OCI-LY7 (cell line): ENCODE data around the gene ITLN1. TPM values are rescaled to one million over a fixed set of nuclear protein-coding genes. Genes with fewer than 3 reads are reported as not detected.

Experiments used
- BruUV-seq: library from RNA; stranded (reverse); fragments of 400-500 nt; replicated peaks from 2 replicates; lab custom pipeline; 2021; lab: Mats Ljungman, UMichigan
- CTCF ChIA-PET: fragments of 300-600 bp; sonication (Branson Sonifier 250); formaldehyde crosslinking; loops from one replicate; lab custom pipeline; 2022; ENCODE audit warnings: antibody characterized with exemption; ENCODE audit not compliant: unreplicated experiment; lab: Charles Lee
- POLR2A ChIA-PET: fragments of 300-600 bp; sonication (Branson Sonifier 250); formaldehyde crosslinking; loops from one replicate; lab custom pipeline; 2022; ENCODE audit warnings: antibody characterized with exemption; lab: Charles Lee
- DNase-seq: peaks from one replicate; pipeline ENCODE4 v3.0.0-alpha.2; 2015; ENCODE audit warnings: low spot score
- H2AFZ ChIP-seq: fragments of 200-600 bp; sonication (generic), shearing (Covaris generic); 2 replicates; pipeline ENCODE4 v1.6.1; 2014; ENCODE audit warnings: mild to moderate bottlenecking, antibody characterized with exemption, low read length, moderate library complexity
- H3K27ac ChIP-seq: fragments of 200-600 bp; sonication (generic); 2 replicates; pipeline ENCODE4 v1.5.1; 2014; ENCODE audit warnings: mixed run types, low read depth, mild to moderate bottlenecking, moderate library complexity, low read length, inconsistent platforms; ENCODE audit not compliant: poor library complexity, severe bottlenecking
- H3K36me3 ChIP-seq: fragments of 200-600 bp; sonication (generic); 2 replicates; pipeline ENCODE4 v1.6.1; 2014; ENCODE audit warnings: mild to moderate bottlenecking, antibody characterized with exemption, low read length, moderate library complexity, mixed read lengths; ENCODE audit not compliant: insufficient read depth
- H3K4me1 ChIP-seq: fragments of 200-600 bp; sonication (generic); 2 replicates; pipeline ENCODE4 v1.5.1; 2014; ENCODE audit warnings: mild to moderate bottlenecking, low read length; ENCODE audit not compliant: insufficient read depth, poor library complexity, severe bottlenecking
- H3K4me2 ChIP-seq: fragments of 200-600 bp; sonication (generic); 2 replicates; pipeline ENCODE4 v1.6.1; 2014; ENCODE audit warnings: mild to moderate bottlenecking, low read length
- H3K4me3 ChIP-seq: fragments of 200-600 bp; sonication (generic); 2 replicates; pipeline ENCODE4 v1.5.1; 2014; ENCODE audit warnings: mild to moderate bottlenecking, low read depth, low read length; ENCODE audit not compliant: poor library complexity, severe bottlenecking
- H3K79me2 ChIP-seq: fragments of 200-600 bp; sonication (generic); 2 replicates; pipeline ENCODE4 v1.6.1; 2016; ENCODE audit warnings: low read depth, mild to moderate bottlenecking, low read length, moderate library complexity, mixed read lengths; ENCODE audit not compliant: insufficient read depth
- H3K9me2 ChIP-seq: fragments of 200-600 bp; sonication (generic); 2 replicates; pipeline ENCODE4 v1.6.1; 2016; ENCODE audit warnings: mild to moderate bottlenecking, low read length, mixed read lengths; ENCODE audit not compliant: insufficient read depth
- H3K9me3 ChIP-seq: fragments of 200-600 bp; sonication (generic); 2 replicates; pipeline ENCODE4 v1.6.1; 2014; ENCODE audit warnings: mild to moderate bottlenecking, mixed run types, low read length, mixed read lengths
- H4K20me1 ChIP-seq: fragments of 200-600 bp; sonication (generic); 2 replicates; pipeline ENCODE4 v1.6.1; 2014; ENCODE audit warnings: mild to moderate bottlenecking, antibody characterized with exemption, low read length, moderate library complexity, mixed read lengths; ENCODE audit not compliant: insufficient read depth
- CTCF ChIP-seq: fragments of 200-600 bp; sonication (generic); conservative IDR thresholded peaks from 2 replicates; pipeline ENCODE4 v1.5.1; 2014; ENCODE audit warnings: mild to moderate bottlenecking, antibody characterized with exemption, low read length, moderate library complexity, mixed read lengths
- EZH2phosphoT487 ChIP-seq: fragments of 200-600 bp; sonication (generic); IDR thresholded peaks from 2 replicates; pipeline ENCODE4 v1.6.1; 2018; ENCODE audit warnings: low read depth, borderline replicate concordance, mild to moderate bottlenecking, mixed run types, antibody characterized with exemption, low read length, moderate library complexity, mixed read lengths
- intact Hi-C: fragments of 100-400 bp; cut with micrococcal nuclease; formaldehyde crosslinking; loops from one replicate; pipeline ENCODE4 v1.10.0; 2022; ENCODE audit not compliant: unreplicated experiment
- total RNA-seq, 2 experiments: library from RNA; depleted of rRNA in 1 of 2; stranded (reverse); fragments of >200 nt in 1 of 2; shearing (Covaris generic) in 1 of 2; gene quantifications; 2 replicates each; pipeline ENCODE4 v1.2.3, GENCODE V29; 2014 to 2022

ITLN1 gene
- total RNA-seq, 2 experiments from 2014 or later: not detected

DNA sequence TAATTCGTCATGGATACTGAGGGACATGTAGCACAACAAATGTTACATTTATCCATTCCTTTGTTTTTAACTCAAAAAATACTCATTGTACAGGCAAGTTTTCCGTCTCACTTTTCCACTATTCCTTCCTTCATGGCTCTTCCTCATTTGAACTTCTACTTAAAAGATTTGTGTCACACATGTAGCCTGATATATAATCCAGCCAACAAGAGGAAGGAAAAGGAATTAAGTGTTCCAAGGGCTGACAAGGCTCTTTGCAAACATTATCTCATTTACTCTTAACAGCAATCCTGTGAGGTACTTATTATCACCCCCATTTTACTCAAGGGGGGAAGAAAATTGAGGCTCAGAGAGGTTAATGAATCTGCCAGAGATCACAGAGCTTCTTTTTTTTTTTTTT, 45.2 kb downstream of the ITLN1 start:
- H3K4me2 ChIP-seq: no peak overlapping the region
- ChIA-PET CTCF (no interaction called here), POLR2A (interaction anchor here (0.6 kb wide), 1 partner anchor 30 kb away, joined by 3 read pairs; no protein-coding TSS in a partner anchor)
- H3K27ac ChIP-seq: no peak overlapping the region
- H3K9me2 ChIP-seq: no peaks in the 10 kb centered on the region
- no peak overlapping the region for H3K4me3 ChIP-seq
- no peak for DNase-seq
- BruUV-seq: no TSS peak
- no peaks in the 10 kb centered on the region for H3K79me2 ChIP-seq
- TF ChIP-seq EZH2phosphoT487 (no peak), CTCF (no peak)
- no peaks in the 10 kb centered on the region for H3K9me3 ChIP-seq
- H3K36me3 ChIP-seq: no peaks in the 10 kb centered on the region
- peaks cover 45% of the 10 kb centered on the region for H3K4me1 ChIP-seq
- H2AFZ ChIP-seq: no peak overlapping the region
- intact Hi-C loops: loop anchor here (10.0 kb wide), 2 partner anchors 255 to 415 kb away; partner anchors contain the start of gene KLHDC9
- no peaks in the 10 kb centered on the region for H4K20me1 ChIP-seq

DNA sequence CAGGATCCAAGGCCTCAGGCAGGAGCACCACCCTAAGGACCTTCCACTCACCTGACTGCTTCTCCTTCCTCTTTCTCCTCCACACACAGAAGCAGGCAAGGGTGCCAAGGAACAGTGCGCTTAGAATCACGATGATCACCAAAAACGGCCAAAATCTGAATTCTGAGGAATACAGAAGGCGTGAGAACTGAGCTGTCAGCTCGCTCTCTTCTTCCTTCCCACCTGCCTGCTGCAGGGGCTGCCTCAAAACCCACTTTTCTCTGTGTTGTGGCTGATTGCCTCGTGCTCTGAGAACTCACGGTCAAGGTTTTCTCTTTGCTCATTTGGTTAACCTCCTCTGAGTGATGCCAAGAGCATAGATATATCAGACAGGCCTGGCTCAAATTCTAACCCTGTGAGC, 46.1 kb downstream of the ITLN1 start:
- POLR2A ChIA-PET: interaction anchor here (1.0 kb wide), 1 partner anchor 9 kb away, joined by 4 read pairs; no protein-coding TSS in a partner anchor
- CTCF ChIA-PET: no interaction called here
- Histone ChIP-seq H3K4me3 (no peak overlapping the region), H3K79me2 (no peaks in the 10 kb centered on the region), H3K9me2 (no peaks in the 10 kb centered on the region), H3K36me3 (no peaks in the 10 kb centered on the region), H3K9me3 (no peaks in the 10 kb centered on the region), H3K4me2 (no peak overlapping the region), H3K27ac (no peak overlapping the region), H4K20me1 (no peaks in the 10 kb centered on the region), H2AFZ (peak overlapping the region; percentile 40; the same call in 1 of the 2 replicates), H3K4me1 (peaks cover 45% of the 10 kb centered on the region)
- no peak for TF ChIP-seq EZH2phosphoT487
- BruUV-seq: no TSS peak
- DNase-seq: no peak
- intact Hi-C loops: loop anchor here (10.0 kb wide), 2 partner anchors 256 to 414 kb away; partner anchors contain the start of gene KLHDC9

DNA sequence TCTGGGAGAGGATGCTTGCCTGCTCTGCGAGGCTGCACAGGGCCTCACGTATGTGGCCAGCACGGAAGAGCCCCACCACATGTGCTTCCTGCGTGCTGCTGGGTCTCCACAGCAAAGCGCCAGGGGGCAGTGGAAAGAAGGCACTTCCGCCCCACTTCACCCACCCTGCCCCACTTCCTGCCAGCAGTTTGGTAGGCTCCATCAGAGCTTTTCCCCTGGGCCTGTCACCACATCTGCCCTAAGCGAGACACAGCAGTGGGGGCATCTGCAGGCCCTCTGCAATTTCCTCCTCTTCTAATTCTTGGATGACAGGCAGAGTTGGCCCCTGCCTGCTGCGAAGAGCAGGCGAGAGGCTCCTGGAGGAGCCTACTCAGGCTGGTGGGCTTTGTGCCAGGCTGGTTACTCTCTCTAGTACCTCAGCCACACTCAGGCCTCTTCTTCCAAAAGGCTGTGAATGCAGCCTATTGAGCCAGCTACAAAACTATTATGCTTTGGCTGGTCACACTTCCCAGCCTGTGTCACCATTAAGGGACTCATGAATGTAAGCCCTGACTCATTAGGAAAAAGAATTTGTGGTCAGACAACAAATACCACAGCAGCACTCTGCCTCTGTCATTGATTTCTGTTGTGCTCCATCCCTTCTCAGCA, 47.3 kb downstream of the ITLN1 start:
- H4K20me1 ChIP-seq: no peaks in the 10 kb centered on the region
- H3K4me1 ChIP-seq: peaks cover 39% of the 10 kb centered on the region
- peak; percentile 97 for DNase-seq
- H3K4me3 ChIP-seq: peak overlapping the region; percentile 10
- peak overlapping the region; percentile 81 for H2AFZ ChIP-seq
- H3K27ac ChIP-seq: peak overlapping the region; percentile 63
- ChIA-PET CTCF (interaction anchor here (0.5 to 4.9 kb wide), 8 partner anchors 16 to 115 kb away, joined by 3 to 52 read pairs (median 4); partner anchors contain the start of genes ITLN2 and LY9), POLR2A (interaction anchor here (0.5 to 3.0 kb wide), 7 partner anchors 31 to 208 kb away, joined by 3 to 10 read pairs (median 4); partner anchors contain the start of gene USF1)
- TF ChIP-seq EZH2phosphoT487 (no peak), CTCF (peak; percentile 69)
- no TSS peak for BruUV-seq
- intact Hi-C loops: loop anchor here (10.0 kb wide), 2 partner anchors 257 to 413 kb away; partner anchors contain the start of gene KLHDC9
- H3K9me3 ChIP-seq: no peaks in the 10 kb centered on the region
- H3K4me2 ChIP-seq: peak overlapping the region; percentile 60
- H3K9me2 ChIP-seq: no peaks in the 10 kb centered on the region
- no peaks in the 10 kb centered on the region for H3K36me3 ChIP-seq
- no peaks in the 10 kb centered on the region for H3K79me2 ChIP-seq
